ENCODE data around the gene NR1D1. TPM values are rescaled to one million over a fixed set of nuclear protein-coding genes. Genes with fewer than 3 reads are reported as not detected.
"Not testable (repeated sequence)": the region's sequence is repeated elsewhere in the genome, so short reads cannot be mapped to it uniquely, and the experiment has no call there.

The NR1D1 gene
- total RNA-seq = 10 to 100 TPM in 3 of 4 donors, 1 to 10 TPM in 1; 6.1 to 24.2 (median 14.5) TPM

DNA sequence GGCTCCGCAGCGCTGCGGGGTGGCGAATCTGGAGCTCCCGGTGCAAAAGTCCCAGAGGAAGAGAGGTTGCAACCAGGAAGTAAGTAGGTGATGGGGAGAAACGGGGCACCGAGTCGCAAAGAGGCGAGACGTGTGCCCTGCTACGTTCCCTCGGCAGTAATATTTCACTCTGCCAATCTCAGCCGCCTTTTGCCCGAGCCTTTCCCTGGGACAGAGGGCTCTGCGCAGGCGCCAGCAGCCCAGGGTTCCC lies at the start of gene NR1D1:
NR1D1 (minus strand) TSS at position 171 of the 250 bp plus-strand sequence. CDS start 495 bp downstream, outside the sequence.
- Histone ChIP-seq H3K4me3 (peak within 1 kb of the TSS; percentile 70 to 93 (median 74)), H3K27ac (replicated peaks in 1 of 4) (peak within 1 kb of the TSS; percentile 88 to 99 (median 94)), H3K9me3 (no peaks in the 10 kb centered on the region), H3K4me1 (peaks cover 78 to 87% (median 83%) of the 10 kb centered on the region in 4 donors), H3K36me3 (peaks cover 18 to 22% (median 19%) of the 10 kb centered on the region in 4 donors), H3K27me3 (no peaks in the 10 kb centered on the region)
- TF ChIP-seq, protein P1, sequence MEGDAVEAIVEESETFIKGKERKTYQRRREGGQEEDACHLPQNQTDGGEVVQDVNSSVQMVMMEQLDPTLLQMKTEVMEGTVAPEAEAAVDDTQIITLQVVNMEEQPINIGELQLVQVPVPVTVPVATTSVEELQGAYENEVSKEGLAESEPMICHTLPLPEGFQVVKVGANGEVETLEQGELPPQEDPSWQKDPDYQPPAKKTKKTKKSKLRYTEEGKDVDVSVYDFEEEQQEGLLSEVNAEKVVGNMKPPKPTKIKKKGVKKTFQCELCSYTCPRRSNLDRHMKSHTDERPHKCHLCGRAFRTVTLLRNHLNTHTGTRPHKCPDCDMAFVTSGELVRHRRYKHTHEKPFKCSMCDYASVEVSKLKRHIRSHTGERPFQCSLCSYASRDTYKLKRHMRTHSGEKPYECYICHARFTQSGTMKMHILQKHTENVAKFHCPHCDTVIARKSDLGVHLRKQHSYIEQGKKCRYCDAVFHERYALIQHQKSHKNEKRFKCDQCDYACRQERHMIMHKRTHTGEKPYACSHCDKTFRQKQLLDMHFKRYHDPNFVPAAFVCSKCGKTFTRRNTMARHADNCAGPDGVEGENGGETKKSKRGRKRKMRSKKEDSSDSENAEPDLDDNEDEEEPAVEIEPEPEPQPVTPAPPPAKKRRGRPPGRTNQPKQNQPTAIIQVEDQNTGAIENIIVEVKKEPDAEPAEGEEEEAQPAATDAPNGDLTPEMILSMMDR (IDR thresholded peaks at IDR 0.05) = no peak
- TF ChIP-seq POLR2A (IDR thresholded peaks at IDR 0.05; ENCODE audit: low read depth) = peak; percentile 84
- TF ChIP-seq POLR2AphosphoS5 (IDR thresholded peaks at IDR 0.05) = peak; percentile 99 to 100
- intact Hi-C loops (cut with DNase I) = no loop called here
- WGBS = 0% methylated on average over 16 of the region's 16 CpGs
- DNase-seq (ENCODE audit: extremely low spot score) = no peak

DNA sequence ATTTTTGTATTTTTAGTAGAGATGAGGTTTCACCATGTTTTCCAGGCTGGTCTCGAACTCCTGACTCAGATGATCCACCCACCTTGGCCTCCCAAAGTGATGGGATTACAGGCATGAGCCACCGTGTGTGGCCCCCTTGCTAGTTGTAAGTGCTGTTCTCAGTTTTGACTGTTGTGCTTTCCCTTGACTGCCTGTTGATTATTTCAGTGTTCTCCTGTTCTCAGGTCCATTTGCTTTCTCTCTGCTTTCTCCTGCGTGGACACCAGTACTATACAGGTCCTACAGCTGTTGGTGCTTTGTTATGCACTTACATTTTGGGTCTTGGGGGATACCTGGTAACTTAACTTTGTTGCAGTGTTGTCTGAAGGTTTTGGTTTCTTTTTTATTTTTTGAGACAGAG lies 48.1 kb upstream of the NR1D1 start:
- H3K4me1 ChIP-seq = peaks cover 4 to 62% (median 46%) of the 10 kb centered on the region in 4 donors
- H3K36me3 ChIP-seq = peaks cover 17 to 92% (median 73%) of the 10 kb centered on the region in 4 donors
- intact Hi-C loops (cut with DNase I) = no loop called here
- H3K9me3 ChIP-seq = no peaks in the 10 kb centered on the region
- no peak overlapping the region for H3K27ac ChIP-seq (replicated peaks in 1 of 4)
- 87% methylated on average over 3 of the region's 3 CpGs for WGBS
- no peak overlapping the region for H3K4me3 ChIP-seq
- no peaks in the 10 kb centered on the region for H3K27me3 ChIP-seq
- TF ChIP-seq POLR2A (IDR thresholded peaks at IDR 0.05; ENCODE audit: low read depth) = no peak
- TF ChIP-seq EP300 (IDR thresholded peaks at IDR 0.05) = no peak
- TF ChIP-seq, protein P1 (IDR thresholded peaks at IDR 0.05) = no peak
- TF ChIP-seq POLR2AphosphoS5 (IDR thresholded peaks at IDR 0.05) = no peak
- DNase-seq (ENCODE audit: extremely low spot score) = no peak

DNA sequence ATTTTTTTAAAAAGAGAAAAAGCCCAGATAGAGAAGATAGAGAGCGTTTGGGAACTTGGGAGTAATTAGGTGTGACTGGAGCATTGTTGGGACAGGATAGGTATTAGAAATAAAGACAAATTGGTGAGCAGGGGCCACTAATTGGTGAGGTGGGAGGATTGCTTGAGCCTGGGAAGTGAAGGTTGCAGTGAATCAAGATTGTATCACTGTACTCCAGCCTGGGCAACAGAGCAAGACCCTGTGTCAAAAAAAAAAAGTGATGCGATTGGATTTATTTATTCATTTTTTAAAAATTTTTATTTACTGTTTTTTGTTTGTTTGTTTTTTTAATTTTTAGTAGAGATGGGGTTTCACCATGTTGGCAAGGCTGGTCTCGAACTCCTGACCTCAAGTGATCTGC lies 45.1 kb upstream of the NR1D1 start:
- DNase-seq (ENCODE audit: extremely low spot score) = no peak
- TF ChIP-seq, protein P1 (IDR thresholded peaks at IDR 0.05) = no peak
- TF ChIP-seq POLR2AphosphoS5 (IDR thresholded peaks at IDR 0.05) (no peak), POLR2A (IDR thresholded peaks at IDR 0.05; ENCODE audit: low read depth) (no peak), EP300 (IDR thresholded peaks at IDR 0.05) (no peak)
- Histone ChIP-seq H3K4me1 (peaks cover 18 to 59% (median 58%) of the 10 kb centered on the region in 4 donors), H3K9me3 (no peaks in the 10 kb centered on the region), H3K36me3 (peaks cover 17 to 85% (median 68%) of the 10 kb centered on the region in 4 donors), H3K27me3 (no peaks in the 10 kb centered on the region), H3K27ac (replicated peaks in 1 of 4) (no peak overlapping the region), H3K4me3 (no peak overlapping the region)
- 89% methylated on average over 3 of the region's 3 CpGs for WGBS
- intact Hi-C loops (cut with DNase I) = no loop called here

DNA sequence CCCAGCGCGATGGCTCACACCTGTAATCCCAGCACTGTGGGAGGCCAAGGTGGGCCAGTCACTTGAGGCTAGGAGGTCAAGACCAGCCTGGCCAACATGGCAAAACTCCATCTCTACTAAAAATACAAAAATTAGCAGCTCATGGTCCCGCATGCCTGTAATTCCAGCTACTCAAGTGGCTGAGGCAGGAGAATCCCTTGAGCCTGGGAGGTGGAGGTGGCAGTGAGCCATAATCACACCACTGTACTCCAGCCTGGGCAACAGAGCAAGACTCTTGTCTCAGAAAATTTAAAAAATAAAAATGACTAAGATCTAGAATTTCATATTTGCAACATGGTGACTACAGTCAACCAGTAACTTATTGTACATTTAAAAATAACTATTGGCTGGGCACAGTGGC lies 42.8 kb upstream of the NR1D1 start:
- H3K36me3 ChIP-seq = peaks cover 7 to 64% (median 53%) of the 10 kb centered on the region in 4 donors
- H3K4me1 ChIP-seq = peaks cover 27 to 60% (median 58%) of the 10 kb centered on the region in 4 donors
- H3K9me3 ChIP-seq; intact Hi-C loops (cut with DNase I); DNase-seq (ENCODE audit: extremely low spot score); H3K27me3 ChIP-seq; H3K4me3 ChIP-seq; H3K27ac ChIP-seq (replicated peaks in 1 of 4): not testable (repeated sequence)
- WGBS = 93% methylated on average over 3 of the region's 3 CpGs

DNA sequence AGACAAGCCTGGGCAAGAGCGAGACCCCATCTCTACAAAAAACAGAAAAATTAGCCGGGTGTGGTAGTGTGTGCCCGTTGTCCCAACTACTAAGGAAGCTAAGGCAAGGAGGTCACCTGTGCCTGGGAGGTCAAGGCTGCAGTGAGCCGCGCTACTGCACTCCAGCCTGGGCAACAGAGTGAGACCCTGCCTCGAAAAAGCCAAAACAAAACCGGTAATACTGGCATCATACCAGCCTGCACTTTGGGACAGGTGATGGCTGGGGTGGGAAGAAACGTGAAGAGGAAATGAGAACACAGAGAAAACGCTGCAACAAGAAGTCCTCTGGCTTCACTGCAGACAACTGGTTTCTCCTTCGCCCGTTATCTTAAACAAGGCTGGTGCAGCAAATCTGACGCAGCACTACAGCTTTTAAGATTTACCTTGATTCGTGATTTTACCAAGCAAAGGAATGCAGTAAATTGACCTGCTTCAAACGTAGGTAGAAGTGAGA lies 39.2 kb upstream of the NR1D1 start:
- H3K4me1 ChIP-seq = peaks cover 23 to 47% (median 43%) of the 10 kb centered on the region in 4 donors
- no peaks in the 10 kb centered on the region for H3K9me3 ChIP-seq
- H3K4me3 ChIP-seq = peak overlapping the region; percentile 74 to 94 (median 88)
- H3K27ac ChIP-seq (replicated peaks in 1 of 4) = peak overlapping the region; percentile 97 to 99 (median 98)
- 15% methylated on average over 13 of the region's 14 CpGs for WGBS
- no peak for TF ChIP-seq POLR2AphosphoS5 (IDR thresholded peaks at IDR 0.05)
- peaks cover 21 to 61% (median 50%) of the 10 kb centered on the region in 4 donors for H3K36me3 ChIP-seq
- no peaks in the 10 kb centered on the region for H3K27me3 ChIP-seq
- DNase-seq (ENCODE audit: extremely low spot score) = no peak
- intact Hi-C loops (cut with DNase I) = loop anchor here (2.0 kb wide), 1 partner anchor 27 kb away; no protein-coding TSS in a partner anchor

DNA sequence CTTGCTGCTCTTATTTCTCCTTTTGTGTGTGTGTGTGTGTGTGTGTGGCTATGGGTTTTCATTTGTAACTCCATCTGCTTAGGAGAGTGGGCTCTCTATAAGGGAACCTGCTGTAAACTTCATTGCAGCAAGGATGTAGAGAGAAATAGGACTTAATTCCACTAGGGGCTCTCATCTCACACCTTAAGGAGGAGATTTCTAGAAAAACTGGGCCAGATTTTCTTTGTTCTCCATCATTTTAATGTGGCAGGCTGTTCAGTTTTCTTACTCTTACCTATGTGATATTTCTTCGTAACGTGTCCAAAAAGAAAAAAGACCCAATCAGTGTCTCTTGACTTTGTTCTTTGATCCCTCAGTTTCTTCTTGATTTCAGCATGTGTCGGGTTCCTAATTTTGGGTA lies 35.4 kb upstream of the NR1D1 start:
- Histone ChIP-seq H3K36me3 (peaks cover 49 to 68% (median 62%) of the 10 kb centered on the region in 4 donors), H3K4me1 (peaks cover 9 to 17% (median 16%) of the 10 kb centered on the region in 4 donors), H3K27me3 (no peaks in the 10 kb centered on the region), H3K9me3 (no peaks in the 10 kb centered on the region), H3K4me3 (no peak overlapping the region), H3K27ac (replicated peaks in 1 of 4) (peak overlapping the region in 2 of 4 donors; percentile 31 to 34)
- intact Hi-C loops (cut with DNase I) = no loop called here
- no peak for DNase-seq (ENCODE audit: extremely low spot score)
- 88% methylated on average over 3 of the region's 3 CpGs for WGBS
- TF ChIP-seq POLR2AphosphoS5 (IDR thresholded peaks at IDR 0.05) (no peak), POLR2A (IDR thresholded peaks at IDR 0.05; ENCODE audit: low read depth) (no peak), EP300 (IDR thresholded peaks at IDR 0.05) (no peak)
- TF ChIP-seq, protein P1 (IDR thresholded peaks at IDR 0.05) = no peak

Measured in esophagus muscularis mucosa (tissue), 4 donors.